Measurements from ENCODE around the gene SLC16A5. TPM values are rescaled to one million over a fixed set of nuclear protein-coding genes. Genes with fewer than 3 reads are reported as not detected.
A peak's percentile ranks its signal among the peaks of the same experiment; 100 is the strongest.

The SLC16A5 gene
- total RNA-seq, 1 experiment from 2014 or later = 32.4 TPM

GRCh38 chr17:75118307-75118706, 30.6 kb downstream of the SLC16A5 start:
- DNase-seq (ENCODE audit: low spot score) (no peak), ATAC-seq (no peak)
- TF ChIP-seq CBFB (CRISPR knock-in tag; IDR thresholded peaks at IDR 0.05; ENCODE audit: low read depth) = no peak
- no peak for TF ChIP-seq TEAD4 (CRISPR knock-in tag; IDR thresholded peaks at IDR 0.05)
- TF ChIP-seq CTCF (IDR thresholded peaks at IDR 0.05) = no peak
- TF ChIP-seq FOXJ3 (CRISPR knock-in tag; IDR thresholded peaks at IDR 0.05; ENCODE audit: borderline replicate concordance) = no peak
- TF ChIP-seq ZNF219 (CRISPR knock-in tag; IDR thresholded peaks at IDR 0.05; ENCODE audit: borderline replicate concordance) = no peak
- TF ChIP-seq ATF1 (CRISPR knock-in tag; IDR thresholded peaks at IDR 0.05) = no peak
- no peak for TF ChIP-seq E2F4 (CRISPR knock-in tag; IDR thresholded peaks at IDR 0.05; ENCODE audit: borderline replicate concordance, low read depth)
- no peak for TF ChIP-seq USF2 (CRISPR knock-in tag; IDR thresholded peaks at IDR 0.05)
- TF ChIP-seq SP1 (CRISPR knock-in tag; conservative IDR thresholded peaks at IDR 0.05) = no peak
- TF ChIP-seq TEAD1 (CRISPR knock-in tag; IDR thresholded peaks at IDR 0.05) = no peak
- TF ChIP-seq FOXK1 (CRISPR knock-in tag; IDR thresholded peaks at IDR 0.05) = no peak
- TF ChIP-seq ETV6 (CRISPR knock-in tag; IDR thresholded peaks at IDR 0.05) = no peak
- no peak for TF ChIP-seq ARID4B (CRISPR knock-in tag; IDR thresholded peaks at IDR 0.05; ENCODE audit: borderline replicate concordance)
- no peak for TF ChIP-seq ZNF317 (CRISPR knock-in tag; IDR thresholded peaks at IDR 0.05; ENCODE audit: borderline replicate concordance, low read depth)
- no peak for TF ChIP-seq E2F1 (CRISPR knock-in tag; IDR thresholded peaks at IDR 0.05)
- TF ChIP-seq JUN (CRISPR knock-in tag; IDR thresholded peaks at IDR 0.05) = no peak
- TF ChIP-seq ZNF416 (CRISPR knock-in tag; IDR thresholded peaks at IDR 0.05) = no peak
- no peak for TF ChIP-seq AR (CRISPR knock-in tag; IDR thresholded peaks at IDR 0.05)
- no peak for TF ChIP-seq RORB (CRISPR knock-in tag; IDR thresholded peaks at IDR 0.05)
- H3K9me3 Mint-ChIP-seq = no peaks in the 10 kb centered on the region
- H3K27ac Mint-ChIP-seq = peak overlapping the region; percentile 63; the same call in 1 of the 2 replicates
- no peak overlapping the region for H3K4me3 Mint-ChIP-seq
- ChIA-PET CTCF (interaction anchor here (0.7 to 1.9 kb wide), 4 partner anchors 9 to 122 kb away, joined by 3 to 7 read pairs (median 3); partner anchors contain the start of gene NT5C), POLR2A (interaction anchor here (0.6 kb wide), 1 partner anchor 29 kb away, joined by 5 read pairs; no protein-coding TSS in a partner anchor)
- peaks cover 10% of the 10 kb centered on the region for H3K4me1 Mint-ChIP-seq
- H3K36me3 Mint-ChIP-seq = peaks cover 11% of the 10 kb centered on the region; the same call in 1 of the 2 replicates
- H3K27me3 Mint-ChIP-seq (ENCODE audit: low read depth) = no peaks in the 10 kb centered on the region
